ENCODE data around the gene NGFR.

- TF ChIP-seq CTCF (IDR thresholded peaks at IDR 0.05), result no peak
- TF ChIP-seq POLR2A (IDR thresholded peaks at IDR 0.05), result no peak
These were observed 49.5 kb upstream of the NGFR start for GRCh38 chr17:49445591-49445990.
